ENCODE data around the gene BNIP1.

DNA sequence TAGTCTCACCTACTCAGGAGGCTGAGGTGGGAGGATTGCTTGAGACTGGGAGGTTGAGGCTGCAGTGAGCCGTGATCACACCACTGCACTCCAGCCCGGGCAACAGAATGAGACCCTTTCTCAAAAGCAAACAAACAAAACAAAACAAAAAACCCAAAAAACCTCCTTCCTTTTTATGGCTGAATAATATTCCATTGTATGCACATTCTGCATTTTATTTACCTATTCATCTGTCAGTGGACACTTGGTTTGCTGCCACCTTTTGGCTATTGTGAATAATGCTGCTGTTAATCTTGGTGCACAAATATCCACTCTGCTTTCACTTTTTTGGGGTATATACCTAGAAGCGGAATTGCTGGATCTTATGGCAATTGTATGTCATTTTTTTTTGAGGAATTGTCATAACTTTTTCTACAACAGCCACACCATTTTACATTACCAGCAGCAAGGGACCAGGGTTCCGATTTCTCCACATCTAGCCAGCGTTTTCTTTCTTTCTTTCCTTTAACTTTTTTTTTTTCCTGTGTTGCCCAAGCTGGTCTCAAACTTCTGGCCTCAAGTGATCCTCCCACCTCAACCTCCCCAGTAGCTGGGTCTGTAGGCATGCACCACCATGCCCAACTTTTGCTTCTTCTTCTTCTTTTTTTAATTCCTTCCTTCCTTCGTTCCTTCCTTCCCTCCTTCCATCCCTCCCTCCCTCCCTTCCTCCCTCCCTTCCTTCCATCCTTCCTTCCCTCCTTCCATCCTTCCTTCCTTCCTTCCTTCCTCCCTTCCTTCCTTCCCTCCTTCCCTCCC is 60.1 kb downstream of the BNIP1 start:
- TF ChIP-seq, protein P1, sequence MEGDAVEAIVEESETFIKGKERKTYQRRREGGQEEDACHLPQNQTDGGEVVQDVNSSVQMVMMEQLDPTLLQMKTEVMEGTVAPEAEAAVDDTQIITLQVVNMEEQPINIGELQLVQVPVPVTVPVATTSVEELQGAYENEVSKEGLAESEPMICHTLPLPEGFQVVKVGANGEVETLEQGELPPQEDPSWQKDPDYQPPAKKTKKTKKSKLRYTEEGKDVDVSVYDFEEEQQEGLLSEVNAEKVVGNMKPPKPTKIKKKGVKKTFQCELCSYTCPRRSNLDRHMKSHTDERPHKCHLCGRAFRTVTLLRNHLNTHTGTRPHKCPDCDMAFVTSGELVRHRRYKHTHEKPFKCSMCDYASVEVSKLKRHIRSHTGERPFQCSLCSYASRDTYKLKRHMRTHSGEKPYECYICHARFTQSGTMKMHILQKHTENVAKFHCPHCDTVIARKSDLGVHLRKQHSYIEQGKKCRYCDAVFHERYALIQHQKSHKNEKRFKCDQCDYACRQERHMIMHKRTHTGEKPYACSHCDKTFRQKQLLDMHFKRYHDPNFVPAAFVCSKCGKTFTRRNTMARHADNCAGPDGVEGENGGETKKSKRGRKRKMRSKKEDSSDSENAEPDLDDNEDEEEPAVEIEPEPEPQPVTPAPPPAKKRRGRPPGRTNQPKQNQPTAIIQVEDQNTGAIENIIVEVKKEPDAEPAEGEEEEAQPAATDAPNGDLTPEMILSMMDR (IDR thresholded peaks at IDR 0.05): peak; percentile 57 to 71 (median 65)
- no peak for TF ChIP-seq POLR2A (IDR thresholded peaks at IDR 0.05)
